ENCODE data around the gene IL17RA.
"Not testable (repeated sequence)": the region's sequence is repeated elsewhere in the genome, so short reads cannot be mapped to it uniquely, and the experiment has no call there.

IL17RA gene

GRCh38 chr22:17118342-17118741, 33.5 kb downstream of the IL17RA start:
- no peak for DNase-seq (ENCODE audit: extremely low read depth in 1 of 2, low read depth in 1 of 2)

DNA sequence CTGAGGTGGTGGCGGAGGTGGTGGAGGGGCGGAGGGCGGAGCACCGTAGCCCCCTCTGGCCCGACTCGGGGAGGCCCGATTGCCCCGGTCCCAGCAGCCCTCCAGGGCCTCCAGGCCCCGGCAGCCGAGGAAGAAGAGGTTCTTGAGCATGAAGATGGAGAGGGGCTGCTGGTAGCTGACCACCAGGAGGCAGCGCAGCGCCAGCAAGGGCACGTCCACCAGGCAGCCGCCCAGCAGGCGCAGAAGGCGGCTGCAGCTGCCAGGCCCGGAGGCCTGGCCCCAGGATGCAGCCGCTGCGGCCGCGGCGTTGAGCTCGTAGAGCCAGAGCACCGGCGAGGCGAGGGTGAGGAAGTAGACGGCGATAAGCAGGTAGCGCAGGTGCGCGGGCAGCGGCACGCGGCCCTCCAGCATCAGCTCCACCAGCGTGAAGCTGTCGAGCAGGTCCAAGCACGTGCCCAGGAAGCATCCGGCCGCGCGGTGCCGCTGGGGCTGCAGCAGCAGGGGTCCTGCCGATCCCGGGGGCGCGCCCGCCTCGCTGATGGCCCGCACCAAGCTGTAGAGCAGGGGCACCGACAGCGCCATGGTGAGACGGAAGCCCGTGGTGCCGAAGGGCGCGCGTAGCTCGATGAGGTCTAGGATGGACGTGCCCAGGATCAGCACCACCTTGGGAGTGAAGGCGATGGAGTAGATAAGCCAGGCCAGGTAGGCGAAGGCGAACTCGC, 34.8 kb downstream of the IL17RA start:
- no peak for DNase-seq (ENCODE audit: extremely low read depth in 1 of 2, low read depth in 1 of 2)

GRCh38 chr22:17120281-17120680, 35.5 kb downstream of the IL17RA start:
- no peak for DNase-seq (ENCODE audit: extremely low read depth in 1 of 2, low read depth in 1 of 2)

GRCh38 chr22:17120711-17121232, 36.0 kb downstream of the IL17RA start:
- DNase-seq (ENCODE audit: extremely low read depth in 1 of 2, low read depth in 1 of 2): no peak

DNA sequence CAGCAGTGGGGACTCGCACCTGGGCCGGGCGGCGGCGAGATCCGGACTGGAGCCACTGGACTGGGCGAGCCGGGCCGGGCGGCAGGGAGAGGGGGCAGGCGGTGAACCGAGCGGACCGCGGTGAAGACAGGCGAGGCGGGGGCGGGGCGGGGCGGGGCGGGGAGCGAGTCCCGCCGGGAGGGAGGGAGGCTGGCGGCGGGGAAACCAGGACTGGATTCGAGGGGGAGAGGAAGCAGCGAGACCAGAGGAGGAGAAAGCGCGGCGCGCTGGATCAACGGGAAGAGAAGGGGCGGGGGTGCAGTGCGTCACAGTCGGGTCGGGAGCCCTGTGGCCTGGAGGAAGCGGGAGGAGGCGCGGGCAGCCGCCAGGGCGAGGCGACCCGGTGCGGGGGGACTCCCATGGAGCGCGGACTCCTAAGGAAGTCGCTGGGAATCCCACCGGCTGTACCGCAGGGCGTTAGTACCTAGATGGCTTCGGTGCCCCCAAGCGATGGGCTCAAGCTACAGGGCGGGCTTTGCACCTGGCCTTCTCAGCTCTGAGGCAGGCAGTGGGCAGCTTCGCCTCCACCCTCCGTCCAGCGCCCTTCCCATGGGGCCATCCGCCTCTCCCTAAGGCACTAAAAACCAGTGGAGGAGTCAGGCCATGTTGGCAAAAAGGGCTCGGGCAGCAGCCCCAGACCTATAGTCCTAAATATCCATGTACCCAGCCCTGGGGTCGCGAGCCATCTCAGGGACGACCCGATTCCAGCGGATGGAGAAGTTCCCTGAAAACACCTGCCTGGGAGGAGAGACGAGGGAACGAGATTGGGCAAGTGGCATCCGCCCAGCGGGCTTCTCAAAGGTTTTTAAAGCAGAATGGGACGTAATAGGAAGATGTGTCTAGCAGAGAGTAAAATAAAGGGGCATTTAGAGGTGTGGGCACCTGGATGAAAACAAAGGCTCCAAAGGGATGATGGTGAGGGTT, 36.7 kb downstream of the IL17RA start, which contains the start of gene TMEM121B:
TMEM121B (minus strand) TSS at position 128 of the 963 bp plus-strand sequence. CDS start 233 bp downstream, outside the sequence.
- no peak for DNase-seq (ENCODE audit: extremely low read depth in 1 of 2, low read depth in 1 of 2)

- no peak for DNase-seq (ENCODE audit: extremely low read depth in 1 of 2, low read depth in 1 of 2)
Observed at GRCh38 chr22:17130199-17130598, 45.4 kb downstream of the IL17RA start.

- no peak for DNase-seq (ENCODE audit: extremely low read depth in 1 of 2, low read depth in 1 of 2)
Observed at GRCh38 chr22:17131686-17132085, 46.9 kb downstream of the IL17RA start.

GRCh38 chr22:17132112-17132511, 47.3 kb downstream of the IL17RA start:
- DNase-seq (ENCODE audit: extremely low read depth in 1 of 2, low read depth in 1 of 2): no peak

- DNase-seq (ENCODE audit: extremely low read depth in 1 of 2, low read depth in 1 of 2): no peak
Observed at GRCh38 chr22:17133137-17133536, 48.3 kb downstream of the IL17RA start.

- DNase-seq (ENCODE audit: extremely low read depth in 1 of 2, low read depth in 1 of 2): no peak
Observed at GRCh38 chr22:17135153-17135760, 50.5 kb downstream of the IL17RA start.

DNA sequence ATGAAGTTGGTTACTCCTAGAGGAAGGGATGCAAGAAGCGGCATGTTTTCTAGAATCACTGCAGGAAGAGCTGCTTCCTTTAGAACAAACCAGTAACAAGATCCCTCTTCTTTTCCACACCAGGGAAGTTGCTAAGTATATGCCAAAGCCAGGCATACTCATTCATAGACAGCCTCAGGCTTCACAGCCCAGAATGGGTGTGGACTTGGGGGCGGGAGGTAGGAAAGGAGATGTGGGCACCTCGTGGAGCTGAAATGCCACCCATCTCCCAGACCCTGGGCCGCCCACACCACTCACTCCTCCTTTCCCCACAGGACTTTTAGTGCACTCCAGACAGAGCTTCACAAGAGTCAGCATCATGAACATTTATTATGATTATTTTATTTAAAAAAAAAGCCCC, 52.4 kb downstream of the IL17RA start:
- DNase-seq (ENCODE audit: extremely low read depth in 1 of 2, low read depth in 1 of 2): no peak

GRCh38 chr22:17137861-17138425, 53.1 kb downstream of the IL17RA start:
- no peak for DNase-seq (ENCODE audit: extremely low read depth in 1 of 2, low read depth in 1 of 2)

- DNase-seq (ENCODE audit: extremely low read depth in 1 of 2, low read depth in 1 of 2): no peak
Observed at GRCh38 chr22:17138513-17138912, 53.7 kb downstream of the IL17RA start.

DNA sequence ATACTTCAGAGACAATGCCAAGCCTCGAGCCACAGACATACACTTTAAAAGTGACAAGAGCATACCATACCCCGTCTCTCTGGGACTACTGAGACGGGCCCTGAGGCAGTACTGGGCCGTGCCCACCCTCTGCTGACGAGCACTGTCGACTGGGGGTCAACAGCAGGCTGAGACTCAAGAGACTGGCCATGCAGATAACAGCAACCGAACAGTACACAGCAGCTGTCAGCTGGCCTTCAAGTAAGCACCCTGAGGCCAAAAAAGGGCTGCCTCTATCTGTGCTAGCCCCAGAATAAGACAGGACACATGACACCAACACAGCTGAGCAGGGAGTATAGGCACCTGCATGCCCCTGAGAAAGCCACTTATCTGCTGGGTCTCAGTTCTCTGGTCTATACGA, 55.2 kb downstream of the IL17RA start:
- no peak for DNase-seq (ENCODE audit: extremely low read depth in 1 of 2, low read depth in 1 of 2)

- no peak for DNase-seq (ENCODE audit: extremely low read depth in 1 of 2, low read depth in 1 of 2)
Observed at GRCh38 chr22:17140826-17141766, 56.3 kb downstream of the IL17RA start.

GRCh38 chr22:17143101-17143500, 58.3 kb downstream of the IL17RA start:
- DNase-seq (ENCODE audit: extremely low read depth in 1 of 2, low read depth in 1 of 2): no peak

- no peak for DNase-seq (ENCODE audit: extremely low read depth in 1 of 2, low read depth in 1 of 2)
Observed at GRCh38 chr22:17143826-17144225, 59.0 kb downstream of the IL17RA start.

- no peak for DNase-seq (ENCODE audit: extremely low read depth in 1 of 2, low read depth in 1 of 2)
Observed at GRCh38 chr22:17145021-17145680, 60.4 kb downstream of the IL17RA start.

- DNase-seq (ENCODE audit: extremely low read depth in 1 of 2, low read depth in 1 of 2): not testable (repeated sequence)
Observed at GRCh38 chr22:17147458-17147857, 62.7 kb downstream of the IL17RA start.

All from stimulated activated CD8-positive, alpha-beta memory T cell treated with anti-CD3 and anti-CD28 coated beads, Interleukin-7, amount 100 ng/mL, for 48 hours (primary cell).